Stimulated activated memory B cell treated with anti-CD40 and anti-IgM and Interleukin-4, amounts not matched to agents 10 μg/mL and 1 μg/mL and 100 μg/mL, for 72 hours (primary cell): ENCODE results near the gene HRAS.

Experiments used
- ATAC-seq: fragments of 150-1000 bp; cut with Tn5 transposase; 2 replicates; pipeline ENCODE4 v1.10.0; 2021
- H3K27ac Mint-ChIP-seq: one replicate; pipeline ENCODE4 v1.8.0; 2022; ENCODE audit warnings: mild to moderate bottlenecking, mixed read lengths
- H3K27me3 Mint-ChIP-seq: one replicate; pipeline ENCODE4 v1.8.0; 2022; ENCODE audit warnings: mixed read lengths
- H3K36me3 Mint-ChIP-seq: one replicate; pipeline ENCODE4 v1.8.0; 2022; ENCODE audit warnings: mixed read lengths
- H3K4me1 Mint-ChIP-seq: one replicate; pipeline ENCODE4 v1.8.0; 2022; ENCODE audit warnings: mixed read lengths
- H3K4me3 Mint-ChIP-seq: one replicate; pipeline ENCODE4 v1.8.0; 2022; ENCODE audit warnings: mild to moderate bottlenecking, moderate library complexity, mixed read lengths
- H3K9me3 Mint-ChIP-seq: one replicate; pipeline ENCODE4 v1.8.0; 2022; ENCODE audit warnings: mixed read lengths

HRAS gene

GRCh38 chr11:550021-550745, 14.8 kb upstream of the HRAS start:
- Mint-ChIP-seq H3K27me3 (no peaks in the 10 kb centered on the region), H3K4me1 (peaks cover 10% of the 10 kb centered on the region), H3K36me3 (no peaks in the 10 kb centered on the region), H3K4me3 (no peak overlapping the region), H3K27ac (no peak overlapping the region), H3K9me3 (no peaks in the 10 kb centered on the region)
- no peak for ATAC-seq

DNA sequence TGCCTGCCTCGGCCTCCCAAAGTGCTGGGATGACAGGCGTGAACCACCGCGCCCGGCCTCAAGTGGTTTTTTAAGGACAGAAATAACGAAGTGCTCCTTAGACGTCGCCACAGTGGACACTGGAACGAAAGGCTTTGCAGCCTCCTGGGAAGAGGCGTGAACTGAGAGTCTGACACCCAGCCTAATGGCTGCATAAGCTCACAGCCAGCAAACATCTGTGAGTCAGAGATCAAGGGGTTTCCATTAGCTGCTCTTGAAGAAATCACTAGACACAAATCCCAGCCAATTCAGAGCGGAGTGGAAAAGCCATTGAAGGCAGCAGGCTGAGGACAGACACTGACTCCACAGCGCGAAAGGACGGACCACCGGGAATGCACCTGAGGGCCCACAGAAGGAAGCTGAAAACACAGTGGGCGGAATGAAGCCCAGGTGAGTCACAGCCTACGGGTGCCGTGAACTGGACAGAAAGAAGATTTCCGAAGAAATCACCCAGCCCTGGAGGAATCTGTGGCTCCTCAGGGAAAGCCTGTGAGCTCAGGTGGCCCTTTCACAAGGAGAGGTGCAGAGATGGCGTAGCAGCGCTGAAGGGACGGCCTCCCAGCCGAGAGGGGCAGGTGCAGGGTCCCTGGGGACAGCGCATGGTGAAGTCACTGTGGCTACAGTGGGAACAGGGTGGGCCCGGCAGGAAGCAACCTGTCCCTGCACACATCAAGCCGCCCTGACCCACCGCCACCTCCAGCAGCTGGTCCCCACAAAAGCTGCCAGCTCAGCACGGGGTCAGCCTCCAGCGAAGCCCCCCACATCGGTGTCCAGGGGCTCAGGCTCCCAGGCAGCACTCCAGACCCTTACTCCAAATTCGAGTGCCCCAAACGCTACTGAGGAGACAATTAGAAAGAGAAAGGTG, 13.6 kb upstream of the HRAS start:
- ATAC-seq: peak; percentile 51
- Mint-ChIP-seq H3K9me3 (no peaks in the 10 kb centered on the region), H3K27me3 (no peaks in the 10 kb centered on the region), H3K27ac (no peak overlapping the region), H3K36me3 (no peaks in the 10 kb centered on the region), H3K4me3 (peak overlapping the region; percentile 16), H3K4me1 (peaks cover 10% of the 10 kb centered on the region)

GRCh38 chr11:545171-545570, 9.8 kb upstream of the HRAS start:
- H3K36me3 Mint-ChIP-seq: no peaks in the 10 kb centered on the region
- H3K9me3 Mint-ChIP-seq: no peaks in the 10 kb centered on the region
- H3K4me1 Mint-ChIP-seq: peaks cover 10% of the 10 kb centered on the region
- no peak for ATAC-seq
- H3K4me3 Mint-ChIP-seq: no peak overlapping the region
- H3K27ac Mint-ChIP-seq: no peak overlapping the region
- no peaks in the 10 kb centered on the region for H3K27me3 Mint-ChIP-seq

GRCh38 chr11:544817-545166, 9.4 kb upstream of the HRAS start:
- Mint-ChIP-seq H3K4me1 (peaks cover 10% of the 10 kb centered on the region), H3K27me3 (no peaks in the 10 kb centered on the region), H3K27ac (no peak overlapping the region), H3K36me3 (no peaks in the 10 kb centered on the region), H3K4me3 (no peak overlapping the region), H3K9me3 (no peaks in the 10 kb centered on the region)
- ATAC-seq: no peak

DNA sequence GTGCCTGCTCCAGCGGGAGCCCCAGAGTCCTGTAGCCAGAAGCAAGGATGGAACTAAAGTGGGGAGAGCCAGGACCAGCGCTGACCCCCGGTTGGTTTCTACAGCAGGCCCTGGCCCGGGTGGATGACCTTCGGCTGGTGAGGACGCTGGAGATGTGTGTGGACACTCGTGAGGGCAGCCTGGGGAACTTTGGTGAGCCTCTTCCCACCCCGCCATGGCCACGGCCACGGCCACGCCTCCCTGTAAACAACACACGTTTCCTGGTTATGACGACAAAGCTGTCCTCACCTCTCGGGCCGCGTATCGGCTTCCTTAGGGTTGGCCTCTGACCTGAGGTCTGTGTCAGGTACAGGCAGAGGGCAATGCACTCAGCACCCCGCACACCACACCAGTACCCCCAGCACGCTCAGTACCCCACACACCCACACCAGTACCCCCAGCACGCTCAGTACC, 6.1 kb upstream of the HRAS start:
- Mint-ChIP-seq H3K27me3 (no peaks in the 10 kb centered on the region), H3K9me3 (no peaks in the 10 kb centered on the region), H3K36me3 (no peaks in the 10 kb centered on the region), H3K4me3 (no peak overlapping the region), H3K4me1 (peaks cover 21% of the 10 kb centered on the region), H3K27ac (no peak overlapping the region)
- ATAC-seq: no peak

- Mint-ChIP-seq H3K27me3 (no peaks in the 10 kb centered on the region), H3K9me3 (no peaks in the 10 kb centered on the region), H3K36me3 (no peaks in the 10 kb centered on the region), H3K27ac (no peak overlapping the region), H3K4me3 (peak overlapping the region; percentile 38), H3K4me1 (peaks cover 26% of the 10 kb centered on the region)
- no peak for ATAC-seq
Observed at GRCh38 chr11:540583-541432, 5.4 kb upstream of the HRAS start.

GRCh38 chr11:539971-540481, 4.7 kb upstream of the HRAS start:
- Mint-ChIP-seq H3K27ac (no peak overlapping the region), H3K4me3 (no peak overlapping the region), H3K27me3 (no peaks in the 10 kb centered on the region), H3K9me3 (no peaks in the 10 kb centered on the region), H3K36me3 (no peaks in the 10 kb centered on the region), H3K4me1 (peaks cover 26% of the 10 kb centered on the region)
- no peak for ATAC-seq

DNA sequence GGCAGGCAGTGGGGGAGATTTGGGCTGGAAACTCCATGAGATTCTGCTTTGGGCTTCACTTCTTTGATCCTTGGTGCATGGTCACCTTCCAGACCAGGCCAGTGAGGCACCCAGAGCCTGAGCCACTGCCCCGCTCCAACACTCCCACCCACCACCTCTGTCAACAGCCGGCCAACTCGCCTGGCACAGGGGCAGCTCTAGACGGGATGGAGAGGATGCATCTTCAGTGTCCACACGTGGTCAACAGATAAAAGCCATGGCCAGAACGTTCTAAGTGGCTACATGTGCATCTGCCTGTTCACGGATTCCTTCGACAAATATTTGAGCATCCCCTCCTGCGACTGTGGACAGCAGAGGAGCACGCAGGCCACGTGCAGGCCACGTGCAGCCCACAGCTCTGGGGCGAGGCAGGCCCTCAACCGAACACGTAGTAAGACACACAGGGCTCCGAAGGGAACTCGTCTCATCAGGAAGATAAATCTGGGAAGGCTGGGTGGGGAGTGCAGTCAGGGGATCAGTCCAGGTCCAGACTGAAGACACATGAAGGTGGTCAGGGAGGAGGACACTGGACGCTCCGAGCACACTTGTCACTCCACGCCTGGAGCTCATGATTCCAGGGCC, 3.2 kb upstream of the HRAS start:
- Mint-ChIP-seq H3K36me3 (no peaks in the 10 kb centered on the region), H3K27ac (no peak overlapping the region), H3K4me3 (no peak overlapping the region), H3K9me3 (no peaks in the 10 kb centered on the region), H3K4me1 (peaks cover 36% of the 10 kb centered on the region), H3K27me3 (no peaks in the 10 kb centered on the region)
- no peak for ATAC-seq

DNA sequence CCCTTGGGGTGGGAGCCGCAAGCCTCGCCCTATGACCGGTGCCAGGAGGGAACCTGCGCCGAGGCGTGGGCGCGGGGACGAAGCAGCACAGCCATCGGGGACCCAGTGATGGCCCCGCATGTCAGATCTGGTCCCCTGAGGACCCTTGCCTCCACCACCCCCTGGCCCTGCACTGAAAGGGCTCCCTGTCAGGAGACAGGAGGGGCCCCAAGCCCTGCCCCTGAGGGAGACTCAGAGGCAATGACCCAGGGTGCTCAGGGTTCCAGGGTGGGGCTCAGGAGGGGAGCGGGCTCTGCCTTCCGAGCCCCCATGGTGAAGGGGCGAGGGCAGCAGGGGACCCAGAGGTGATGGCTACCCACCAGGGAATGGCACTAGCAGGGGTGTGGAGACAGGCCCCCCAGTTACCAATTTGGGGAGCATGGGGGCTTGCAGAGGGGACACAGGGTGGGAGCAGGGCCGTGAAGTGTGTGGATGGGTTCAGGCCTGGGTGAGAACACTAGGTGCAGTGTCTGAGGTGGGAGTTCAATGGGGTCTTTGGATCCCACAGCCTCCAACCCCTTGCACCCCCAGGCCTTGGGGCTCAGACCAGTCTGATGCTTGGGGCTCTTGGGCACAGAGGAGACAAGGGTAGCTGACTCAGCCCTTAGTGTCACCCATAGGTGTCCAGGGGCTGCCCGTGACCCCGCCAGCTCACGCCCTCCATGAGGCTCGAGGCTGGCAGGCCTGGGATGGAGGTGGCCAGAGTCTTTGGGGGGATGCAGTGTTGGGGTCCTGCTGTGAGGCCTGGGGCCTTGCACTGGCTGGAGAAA, 2.5 kb upstream of the HRAS start:
- no peak for ATAC-seq
- Mint-ChIP-seq H3K9me3 (no peaks in the 10 kb centered on the region), H3K4me3 (peak overlapping the region; percentile 97), H3K27ac (peak overlapping the region; percentile 97), H3K4me1 (peaks cover 36% of the 10 kb centered on the region), H3K27me3 (no peaks in the 10 kb centered on the region), H3K36me3 (no peaks in the 10 kb centered on the region)

- H3K4me3 Mint-ChIP-seq: peak within 1 kb of the TSS; percentile 97
Observed at GRCh38 chr11:536841-537621, 1.7 kb upstream of the HRAS start, which contains the start of gene LRRC56. Gene LRRC56 (plus strand): TSS chr11:537527. CDS start chr11:540685, 3,158 bp downstream.

DNA sequence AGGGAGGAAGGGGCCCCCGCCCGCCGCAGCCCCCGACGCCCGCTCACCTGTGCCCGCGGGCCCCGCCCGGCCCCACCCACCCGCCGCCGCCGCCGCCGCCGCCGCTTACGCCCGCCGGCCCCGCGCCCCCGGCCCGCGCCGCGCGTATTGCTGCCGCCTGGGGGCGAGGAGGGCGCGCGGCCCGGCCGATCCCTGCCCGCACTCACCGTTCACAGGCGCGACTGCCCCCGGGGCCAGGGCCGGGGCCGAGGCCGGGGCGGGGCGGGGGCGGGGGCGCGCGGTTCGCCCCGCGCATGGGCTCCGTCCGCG, 212 bp downstream of the HRAS start:
- Mint-ChIP-seq H3K36me3 (peaks cover 11% of the 10 kb centered on the region), H3K4me1 (peaks cover 43% of the 10 kb centered on the region), H3K4me3 (no peak overlapping the region), H3K9me3 (no peaks in the 10 kb centered on the region), H3K27ac (no peak overlapping the region), H3K27me3 (no peaks in the 10 kb centered on the region)
- ATAC-seq: no peak

More at GRCh38 chr11:536841-537621, 1.7 kb upstream of the HRAS start, which contains the start of gene LRRC56:
- peaks cover 41% of the 10 kb centered on the region for H3K4me1 Mint-ChIP-seq
- H3K27ac Mint-ChIP-seq: peak within 1 kb of the TSS; percentile 97
- H3K27me3 Mint-ChIP-seq: no peaks in the 10 kb centered on the region
- peaks cover 6% of the 10 kb centered on the region for H3K36me3 Mint-ChIP-seq
- ATAC-seq: peak; percentile 67
- H3K9me3 Mint-ChIP-seq: no peaks in the 10 kb centered on the region

DNA sequence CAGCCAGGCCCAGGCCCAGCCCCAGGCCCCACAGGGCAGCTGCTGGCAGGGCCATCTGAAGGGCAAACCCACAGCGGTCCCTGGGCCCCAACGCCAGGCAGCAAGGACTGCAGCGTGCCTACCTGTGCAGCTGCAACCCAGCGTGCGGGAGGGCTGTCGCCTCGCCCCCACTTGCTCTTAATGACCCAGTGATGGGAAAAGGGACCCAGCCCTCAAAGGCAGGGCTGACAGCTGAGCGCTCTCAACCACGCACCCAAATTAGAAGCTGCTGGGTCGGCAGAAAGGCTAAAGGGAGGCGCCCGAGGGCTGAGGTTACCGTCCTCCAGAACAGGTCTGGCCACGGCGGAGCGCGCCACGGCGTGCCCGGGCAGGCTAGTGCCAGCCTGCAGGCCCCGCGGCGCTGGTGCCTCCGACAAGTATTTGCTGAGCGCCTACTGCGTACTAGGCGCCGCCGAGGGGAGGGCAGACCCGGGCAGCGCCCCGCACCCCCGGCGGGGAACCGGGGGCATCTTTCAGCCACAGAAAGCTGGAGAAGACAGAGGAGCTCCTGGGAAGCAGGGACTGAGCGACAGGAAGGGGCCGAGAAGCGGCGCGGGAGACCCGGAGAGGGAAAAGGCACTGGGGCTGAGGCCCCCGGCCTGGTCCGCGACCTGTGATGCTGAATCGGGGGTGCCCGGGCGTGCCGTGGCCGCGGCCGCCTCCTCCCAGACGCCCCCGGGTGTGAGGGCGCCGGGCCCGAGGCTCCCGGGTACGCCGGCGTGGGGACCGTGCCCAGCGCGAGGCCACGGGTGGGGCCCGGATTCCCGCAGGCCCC, 773 bp downstream of the HRAS start:
- H3K27ac Mint-ChIP-seq: no peak overlapping the region
- no peaks in the 10 kb centered on the region for H3K27me3 Mint-ChIP-seq
- H3K9me3 Mint-ChIP-seq: no peaks in the 10 kb centered on the region
- H3K4me3 Mint-ChIP-seq: peak overlapping the region; percentile 81
- H3K36me3 Mint-ChIP-seq: peaks cover 14% of the 10 kb centered on the region
- peaks cover 43% of the 10 kb centered on the region for H3K4me1 Mint-ChIP-seq
- peak; percentile 3 for ATAC-seq
